Natural killer cell (primary cell): ENCODE measurements around the gene RHEBL1. TPM values are rescaled to one million over a fixed set of nuclear protein-coding genes. Genes with fewer than 3 reads are reported as not detected.

Experiments
- ATAC-seq, 3 donors: fragments of 150-1000 bp in 2 of 3; fragments of 200-7000 bp in 1 of 3; cut with Tn5 transposase; 1 replicate in 1 of 3; 2 replicates in 2 of 3; pipeline ENCODE4 v1.10.0; 2021; ENCODE audit warnings: mild to moderate bottlenecking in 2 of 3, moderate library complexity in 2 of 3
- DNase-seq, 2 donors: peaks; one replicate each; pipeline versions ENCODE4 v3.0.0 to v3.0.0-alpha.2; 2013 to 2021; ENCODE audit warnings: mixed read lengths in 1 of 2
- H3K27ac ChIP-seq: one replicate; pipeline ENCODE4 v1.5.1; 2013; ENCODE audit warnings: mild to moderate bottlenecking, low read length
- H3K27me3 ChIP-seq: one replicate; pipeline ENCODE4 v1.6.1; 2013; ENCODE audit warnings: low read length; ENCODE audit not compliant: control insufficient read depth, insufficient read depth
- H3K36me3 ChIP-seq: one replicate; pipeline ENCODE4 v1.6.1; 2013; ENCODE audit warnings: low read length; ENCODE audit not compliant: control insufficient read depth, insufficient read depth
- H3K4me1 ChIP-seq: one replicate; pipeline ENCODE4 v1.6.1; 2013; ENCODE audit warnings: low read length; ENCODE audit not compliant: control insufficient read depth, insufficient read depth
- H3K4me3 ChIP-seq: one replicate; pipeline ENCODE4 v1.5.1; 2013; ENCODE audit warnings: low read length
- H3K9me3 ChIP-seq: one replicate; pipeline ENCODE4 v1.6.1; 2013; ENCODE audit warnings: low read length; ENCODE audit not compliant: control insufficient read depth, insufficient read depth
- H3K27ac Mint-ChIP-seq, 2 donors: one replicate each; pipeline ENCODE4 v1.8.0; 2022; ENCODE audit warnings: mild to moderate bottlenecking in 2 of 2, mixed read lengths in 2 of 2, moderate library complexity in 1 of 2
- H3K27me3 Mint-ChIP-seq, 2 donors: one replicate each; pipeline ENCODE4 v1.8.0; 2022; ENCODE audit warnings: low read depth in 2 of 2, mixed read lengths in 2 of 2
- H3K36me3 Mint-ChIP-seq: one replicate; pipeline ENCODE4 v1.8.0; 2022; ENCODE audit warnings: mixed read lengths
- H3K4me1 Mint-ChIP-seq, 2 donors: one replicate each; pipeline ENCODE4 v1.8.0; 2022; ENCODE audit warnings: mixed read lengths in 2 of 2
- H3K4me3 Mint-ChIP-seq: one replicate; pipeline ENCODE4 v1.8.0; 2022; ENCODE audit warnings: mild to moderate bottlenecking, moderate library complexity, mixed read lengths
- H3K9me3 Mint-ChIP-seq, 2 donors: one replicate each; pipeline ENCODE4 v1.8.0; 2022; ENCODE audit warnings: mixed read lengths in 2 of 2
- CTCF ChIP-seq: fragments of 200-600 bp; IDR thresholded peaks from one replicate; pipeline ENCODE4 v1.8.0; 2022; ENCODE audit warnings: antibody characterized with exemption
- WGBS: methylation state at CpG from one replicate; pipeline ENCODE4 v1.1.7; 2013; ENCODE audit warnings: missing lambda C conversion rate; ENCODE audit not compliant: insufficient coverage; 5-methylcytosine and 5-hydroxymethylcytosine counted together
- intact Hi-C: fragments of 100-400 bp; cut with micrococcal nuclease; formaldehyde crosslinking; loops from one replicate; pipeline ENCODE4 v1.14.2; 2022
- total RNA-seq, 4 donors: library from RNA; stranded (reverse); fragments of 120-200 nt in 1 of 4; gene quantifications; one replicate each; pipeline versions ENCODE4 v1.2.3 to v1.2.4, GENCODE V29; 2013 to 2022

Gene RHEBL1
- total RNA-seq, 3 donors from 2014 or later (not counting 1 experiment from before 2014, with no cell fraction given) = 6.3 to 11.6 (median 11.1) TPM

GRCh38 chr12:49032679-49033447, 36.9 kb downstream of the RHEBL1 start:
- H3K27ac Mint-ChIP-seq = peak overlapping the region in 1 of 2 donors; percentile 48

DNA sequence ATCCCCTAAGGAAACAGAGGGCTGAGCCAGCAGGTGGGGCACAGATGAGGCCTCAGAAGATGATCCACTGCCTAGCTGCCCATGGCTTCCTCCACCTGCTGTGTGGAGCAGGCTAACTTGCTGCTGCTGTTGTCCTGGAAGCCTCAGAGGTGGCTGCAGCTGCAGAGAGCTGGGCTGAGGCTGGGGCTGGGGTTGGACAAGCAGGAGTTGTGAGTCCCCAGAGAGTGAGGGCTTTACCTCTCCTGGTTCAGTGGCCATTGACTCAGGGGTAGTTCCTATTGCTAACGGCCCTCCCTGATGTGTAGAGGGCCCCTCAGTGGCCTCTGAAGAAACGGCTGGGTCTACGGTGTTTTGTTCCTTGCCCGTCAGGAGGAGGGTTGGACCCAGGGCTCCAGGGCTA, 37.5 kb downstream of the RHEBL1 start:
- peaks cover 0 to 5% of the 10 kb centered on the region in 2 donors for H3K4me1 Mint-ChIP-seq
- peaks cover 66% of the 10 kb centered on the region for H3K36me3 ChIP-seq
- no peaks in the 10 kb centered on the region for H3K4me1 ChIP-seq

More at GRCh38 chr12:49032679-49033447, 36.9 kb downstream of the RHEBL1 start:
- Mint-ChIP-seq H3K36me3 (no peaks in the 10 kb centered on the region), H3K4me3 (no peak overlapping the region), H3K4me1 (peaks cover 0 to 5% of the 10 kb centered on the region in 2 donors), H3K9me3 (no peaks in the 10 kb centered on the region), H3K27me3 (no peaks in the 10 kb centered on the region)
- Histone ChIP-seq H3K4me1 (no peaks in the 10 kb centered on the region), H3K4me3 (no peak overlapping the region), H3K9me3 (no peaks in the 10 kb centered on the region), H3K27ac (no peak overlapping the region), H3K27me3 (no peaks in the 10 kb centered on the region), H3K36me3 (peaks cover 67% of the 10 kb centered on the region)
- DNase-seq (no peak), ATAC-seq (peak in 1 of 3 donors; percentile 27)
- 87% methylated on average over 3 of the region's 3 CpGs for WGBS
- intact Hi-C loops = no loop called here
- TF ChIP-seq CTCF = no peak

DNA sequence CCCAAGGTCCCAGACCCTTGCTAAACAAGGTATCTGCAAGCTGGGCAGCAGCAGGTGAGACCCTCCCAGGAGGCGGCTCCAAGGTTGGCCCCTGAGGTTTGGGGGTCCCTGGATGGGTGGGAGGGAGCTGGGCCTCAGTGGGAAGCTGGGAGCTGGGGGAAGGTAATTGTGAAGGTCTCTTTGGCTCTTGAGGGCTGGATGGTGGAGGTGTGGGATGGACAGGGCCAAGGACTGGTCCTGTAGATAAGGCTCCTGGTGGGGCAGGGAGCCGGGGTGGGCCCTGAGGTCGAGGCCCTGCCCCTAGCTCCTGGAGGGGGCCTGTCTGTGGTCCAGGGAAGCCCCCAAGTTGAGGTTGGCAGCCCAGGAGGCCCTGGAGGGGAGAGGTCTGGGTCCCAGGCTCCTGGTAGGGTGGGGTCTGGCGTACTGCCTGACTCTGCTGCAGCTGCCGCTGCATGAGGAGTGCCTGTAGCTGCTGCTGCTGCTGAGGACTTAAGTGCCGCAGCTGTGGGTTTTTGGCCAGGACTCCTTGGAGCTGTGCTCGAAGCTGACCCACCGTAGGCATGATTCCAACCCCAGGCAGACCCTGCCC, 38.1 kb downstream of the RHEBL1 start:
- intact Hi-C loops = no loop called here
- Histone ChIP-seq H3K27ac (no peak overlapping the region), H3K9me3 (no peaks in the 10 kb centered on the region), H3K27me3 (no peaks in the 10 kb centered on the region), H3K4me3 (no peak overlapping the region), H3K4me1 (no peaks in the 10 kb centered on the region), H3K36me3 (peaks cover 64% of the 10 kb centered on the region)
- DNase-seq (no peak), ATAC-seq (no peak)
- Mint-ChIP-seq H3K9me3 (no peaks in the 10 kb centered on the region), H3K27me3 (no peaks in the 10 kb centered on the region), H3K4me1 (peaks cover 0 to 5% of the 10 kb centered on the region in 2 donors), H3K36me3 (no peaks in the 10 kb centered on the region), H3K27ac (peak overlapping the region in 1 of 2 donors; percentile 38), H3K4me3 (no peak overlapping the region)
- 96% methylated on average over 8 of the region's 8 CpGs for WGBS
- no peak for TF ChIP-seq CTCF

More for the DNA sequence above, 37.5 kb downstream of the RHEBL1 start:
- no peak for TF ChIP-seq CTCF
- H3K4me3 Mint-ChIP-seq = no peak overlapping the region
- H3K9me3 Mint-ChIP-seq = no peaks in the 10 kb centered on the region
- no peak overlapping the region for H3K27ac ChIP-seq
- 84% methylated on average over 4 of the region's 4 CpGs for WGBS
- H3K36me3 Mint-ChIP-seq = no peaks in the 10 kb centered on the region
- DNase-seq (no peak), ATAC-seq (no peak)
- H3K27me3 Mint-ChIP-seq = no peaks in the 10 kb centered on the region
- no peaks in the 10 kb centered on the region for H3K9me3 ChIP-seq
- H3K27ac Mint-ChIP-seq = no peak overlapping the region
- H3K27me3 ChIP-seq = no peaks in the 10 kb centered on the region
- H3K4me3 ChIP-seq = no peak overlapping the region
- intact Hi-C loops = no loop called here
